Thoracic aorta (tissue), 2 donors: ENCODE measurements around the gene LIX1L. TPM values are rescaled to one million over a fixed set of nuclear protein-coding genes. Genes with fewer than 3 reads are reported as not detected.

ENCODE experiments used
- ATAC-seq: fragments of 150-250 bp; one replicate; pipeline ENCODE4 v1.8.0; 2017; ENCODE audit warnings: low read depth; ENCODE audit not compliant: insufficient number of reproducible peaks, low FRiP score
- DNase-seq: peaks from one replicate; pipeline ENCODE4 v3.0.0-alpha.2; 2020; ENCODE audit warnings: low spot score
- H3K27ac ChIP-seq, 2 donors: fragments of 200-600 bp; sonication (generic); 1 replicate in 1 of 2; 2 replicates in 1 of 2; pipeline ENCODE4 v1.5.1; 2016; ENCODE audit warnings: mild to moderate bottlenecking in 2 of 2, moderate library complexity in 2 of 2
- H3K27me3 ChIP-seq: fragments of 200-600 bp; sonication (generic); replicated peaks from 2 replicates; pipeline ENCODE4 v1.6.0; 2016; ENCODE audit warnings: mild to moderate bottlenecking; ENCODE audit not compliant: insufficient read depth
- H3K36me3 ChIP-seq: fragments of 200-600 bp; sonication (generic); one replicate; pipeline ENCODE4 v1.5.1; 2016
- H3K4me1 ChIP-seq, 2 donors: fragments of 200-600 bp; sonication (generic); 1 replicate in 1 of 2; 2 replicates in 1 of 2; pipeline versions ENCODE4 v1.5.1 to v1.6.0; 2016; ENCODE audit warnings: low read depth in 2 of 2, mild to moderate bottlenecking in 1 of 2; ENCODE audit not compliant: control insufficient read depth in 1 of 2
- H3K4me3 ChIP-seq: fragments of 200-600 bp; sonication (generic); 2 replicates; pipeline ENCODE4 v1.5.1; 2016; ENCODE audit warnings: mild to moderate bottlenecking
- H3K9me3 ChIP-seq: fragments of 200-600 bp; sonication (generic); 2 replicates; pipeline ENCODE4 v1.5.1; 2016
- CTCF ChIP-seq: fragments of 200-600 bp; sonication (generic); IDR thresholded peaks from one replicate; pipeline ENCODE4 v1.5.1; 2019; ENCODE audit warnings: antibody characterized with exemption
- total RNA-seq, 2 donors: library from RNA; depleted of rRNA; stranded (reverse); fragments of >200 nt; gene quantifications; one replicate each; pipeline versions ENCODE4 v1.1.0 to v1.2.3, GENCODE V29; 2016

LIX1L gene
- total RNA-seq, 2 donors from 2014 or later = 45.4 to 49.5 TPM

- H3K9me3 ChIP-seq = no peaks in the 10 kb centered on the region
- TF ChIP-seq CTCF = no peak
- no peaks in the 10 kb centered on the region for H3K36me3 ChIP-seq
- no peak for ATAC-seq
- no peak for DNase-seq
- peaks cover 56 to 62% of the 10 kb centered on the region in 2 donors for H3K4me1 ChIP-seq
- H3K4me3 ChIP-seq = peak overlapping the region; percentile 68
- H3K27ac ChIP-seq = peak overlapping the region; percentile 95 to 98
- no peaks in the 10 kb centered on the region for H3K27me3 ChIP-seq
Measured at GRCh38 chr1:145978471-145978853, 20.6 kb upstream of the LIX1L start.

GRCh38 chr1:145977486-145978470, 20.0 kb upstream of the LIX1L start:
- H3K4me3 ChIP-seq = peak overlapping the region; percentile 7
- H3K4me1 ChIP-seq = peaks cover 49 to 56% of the 10 kb centered on the region in 2 donors
- DNase-seq (peak; percentile 50), ATAC-seq (peak; percentile 29)
- H3K27ac ChIP-seq = peak overlapping the region; percentile 95 to 98
- TF ChIP-seq CTCF = peak; percentile 81
- H3K9me3 ChIP-seq = no peaks in the 10 kb centered on the region
- no peaks in the 10 kb centered on the region for H3K27me3 ChIP-seq
- H3K36me3 ChIP-seq = no peaks in the 10 kb centered on the region

GRCh38 chr1:145977016-145977415, 19.2 kb upstream of the LIX1L start:
- H3K4me1 ChIP-seq = peaks cover 42 to 48% of the 10 kb centered on the region in 2 donors
- DNase-seq (no peak), ATAC-seq (no peak)
- H3K27me3 ChIP-seq = no peaks in the 10 kb centered on the region
- no peaks in the 10 kb centered on the region for H3K36me3 ChIP-seq
- peak overlapping the region; percentile 43 to 98 for H3K27ac ChIP-seq
- H3K4me3 ChIP-seq = no peak overlapping the region
- no peak for TF ChIP-seq CTCF
- no peaks in the 10 kb centered on the region for H3K9me3 ChIP-seq

- no peak for TF ChIP-seq CTCF
- H3K27ac ChIP-seq = no peak overlapping the region
- ATAC-seq = no peak
- no peaks in the 10 kb centered on the region for H3K9me3 ChIP-seq
- no peaks in the 10 kb centered on the region for H3K36me3 ChIP-seq
- H3K27me3 ChIP-seq = no peaks in the 10 kb centered on the region
- no peak overlapping the region for H3K4me3 ChIP-seq
- peaks cover 24 to 30% of the 10 kb centered on the region in 2 donors for H3K4me1 ChIP-seq
- DNase-seq = no peak
Measured at GRCh38 chr1:145975216-145975615, 17.4 kb upstream of the LIX1L start.

GRCh38 chr1:145974721-145975120, 16.9 kb upstream of the LIX1L start:
- no peaks in the 10 kb centered on the region for H3K27me3 ChIP-seq
- DNase-seq = no peak

More at GRCh38 chr1:145974721-145975120, 16.9 kb upstream of the LIX1L start:
- ATAC-seq = no peak
- Histone ChIP-seq H3K36me3 (no peaks in the 10 kb centered on the region), H3K4me3 (no peak overlapping the region), H3K4me1 (peaks cover 19 to 25% of the 10 kb centered on the region in 2 donors), H3K9me3 (no peaks in the 10 kb centered on the region), H3K27ac (no peak overlapping the region)
- TF ChIP-seq CTCF = no peak
